Dedifferentiated amniotic fluid mesenchymal stem cell (primary cell): ENCODE data around the gene WDR86.

Experiments
- DNase-seq: peaks from one replicate; pipeline ENCODE4 v3.0.0-alpha.2; 2016; ENCODE audit errors: extremely low spot score

The WDR86 gene

GRCh38 chr7:151379534-151380198 is 30.2 kb downstream of the WDR86 start:
- DNase-seq, result no peak

DNA sequence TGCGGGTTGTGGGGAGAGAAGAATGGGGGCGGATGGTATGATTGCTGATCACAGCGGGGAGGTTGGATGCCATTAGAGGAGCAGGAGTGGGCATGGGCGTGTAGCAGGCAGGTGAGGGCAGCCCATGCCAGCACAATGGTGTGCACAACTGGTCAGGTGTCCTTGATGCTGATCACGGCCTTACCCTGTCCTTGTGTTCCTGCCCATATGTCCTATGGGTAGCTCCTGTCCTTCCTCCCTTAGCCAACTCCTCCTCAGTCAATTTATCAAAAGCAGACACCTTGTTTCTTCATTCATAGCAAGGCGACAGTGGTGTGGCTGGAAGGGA is 30.7 kb downstream of the WDR86 start:
- DNase-seq, result no peak

GRCh38 chr7:151378496-151379192 is 31.2 kb downstream of the WDR86 start:
- DNase-seq, result no peak

DNA sequence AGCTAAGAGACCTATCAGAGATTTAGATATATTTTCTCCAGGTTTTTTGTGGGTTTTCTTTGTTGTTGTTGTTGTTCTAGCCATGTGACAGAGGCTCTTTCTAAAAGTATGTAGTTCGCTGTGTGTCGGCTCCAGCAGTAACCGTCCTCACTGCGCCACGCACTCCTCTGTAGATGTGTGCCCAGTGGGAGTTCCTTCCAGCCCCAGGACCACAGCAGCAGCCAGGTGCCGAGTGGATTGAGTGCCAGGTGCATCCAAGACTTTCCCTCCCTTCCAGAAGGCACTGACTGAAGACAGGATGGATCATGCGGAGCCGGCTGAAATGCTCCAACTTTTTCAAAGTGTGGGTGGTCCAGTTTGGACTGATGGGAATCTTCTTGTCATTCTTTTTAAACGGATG is 31.8 kb downstream of the WDR86 start:
- no peak for DNase-seq

GRCh38 chr7:151377406-151377805 is 32.4 kb downstream of the WDR86 start:
- DNase-seq, result no peak

DNA sequence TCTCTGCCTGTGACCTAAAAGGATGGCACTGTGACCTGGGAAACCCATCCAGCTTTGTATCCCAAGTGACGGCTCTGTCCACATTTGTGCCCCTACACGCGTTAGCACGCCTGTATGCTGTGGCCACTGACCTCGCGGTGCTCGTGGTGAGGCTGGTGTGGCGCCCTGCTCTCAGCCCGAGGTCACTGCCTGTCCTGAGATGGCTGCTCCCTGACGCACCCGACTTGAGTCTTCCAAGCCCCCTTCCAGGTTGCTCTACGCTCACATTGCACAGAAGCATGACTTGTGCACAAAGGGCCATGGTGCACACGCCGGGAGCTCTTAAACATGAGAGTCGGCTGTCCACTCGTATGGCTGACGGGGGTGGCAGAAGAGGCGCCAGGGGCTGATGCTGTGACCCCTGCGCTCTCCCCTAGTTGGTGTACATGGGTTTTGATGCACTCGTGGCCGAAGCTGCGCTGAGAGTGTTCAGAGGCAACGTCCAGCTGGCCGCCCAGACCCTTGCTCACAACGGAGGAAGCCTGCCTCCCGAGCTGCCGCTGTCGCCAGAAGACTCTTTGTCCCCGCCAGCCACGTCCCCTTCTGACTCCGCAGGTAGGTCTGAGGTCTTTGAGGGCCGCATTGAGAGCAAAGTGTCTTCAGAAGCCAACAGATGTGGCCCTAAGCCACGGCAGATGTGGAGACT is 33.5 kb downstream of the WDR86 start:
- no peak for DNase-seq

DNA sequence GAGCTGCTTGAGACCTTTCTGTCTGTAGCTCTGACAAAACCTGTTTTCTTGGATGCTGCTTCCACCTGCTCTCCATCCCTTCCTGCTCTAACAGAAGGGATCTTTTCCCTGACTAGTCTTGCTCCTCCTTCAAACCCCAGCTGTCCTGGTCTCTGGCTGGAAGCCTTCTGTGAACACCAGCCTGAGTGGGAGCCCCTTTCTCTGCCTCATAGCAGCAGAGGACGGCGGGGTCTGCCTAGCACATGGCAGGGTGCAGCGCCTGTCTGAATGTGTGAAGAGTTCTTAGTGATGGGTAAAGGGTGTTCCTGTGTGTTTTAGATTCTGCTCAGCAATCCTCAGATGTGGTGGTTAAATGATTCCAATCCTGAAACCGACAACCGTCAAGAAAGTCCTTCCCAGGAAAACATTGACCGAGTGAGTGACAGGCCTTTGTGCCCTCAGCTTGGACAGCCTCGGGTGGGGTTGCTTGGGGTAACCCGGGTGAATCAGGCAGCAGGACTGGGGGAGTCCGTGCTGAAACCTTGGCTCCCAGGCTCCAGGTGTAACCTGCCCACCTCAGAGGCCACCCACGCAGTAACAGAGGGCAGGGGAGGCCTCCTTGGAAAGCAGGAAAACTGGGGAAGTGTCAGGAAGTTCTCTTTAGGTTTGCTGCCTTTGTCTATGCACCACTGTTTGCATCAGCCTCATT is 34.2 kb downstream of the WDR86 start:
- no peak for DNase-seq

- DNase-seq, result no peak
These were observed 35.1 kb downstream of the WDR86 start for GRCh38 chr7:151374726-151375125.

DNA sequence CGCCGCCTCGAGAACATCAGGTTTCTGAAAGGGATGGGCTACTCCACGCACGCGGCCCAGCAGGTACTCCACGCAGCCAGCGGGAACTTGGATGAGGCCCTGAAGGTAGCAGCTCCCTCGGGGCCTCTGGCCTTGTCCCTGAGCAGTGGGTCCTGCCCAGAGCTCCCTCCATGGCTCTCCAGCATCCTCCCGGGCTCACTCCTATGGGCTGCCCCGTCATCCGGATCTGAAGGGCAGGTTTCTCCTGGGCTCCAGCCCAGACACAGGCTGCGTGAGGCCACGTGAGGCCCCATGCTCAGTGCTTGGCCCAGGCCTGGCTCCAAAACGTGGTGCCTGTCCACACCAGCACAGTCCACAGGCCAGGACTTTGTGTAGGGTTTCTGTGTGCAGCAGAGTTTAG is 35.7 kb downstream of the WDR86 start:
- DNase-seq, result no peak

DNA sequence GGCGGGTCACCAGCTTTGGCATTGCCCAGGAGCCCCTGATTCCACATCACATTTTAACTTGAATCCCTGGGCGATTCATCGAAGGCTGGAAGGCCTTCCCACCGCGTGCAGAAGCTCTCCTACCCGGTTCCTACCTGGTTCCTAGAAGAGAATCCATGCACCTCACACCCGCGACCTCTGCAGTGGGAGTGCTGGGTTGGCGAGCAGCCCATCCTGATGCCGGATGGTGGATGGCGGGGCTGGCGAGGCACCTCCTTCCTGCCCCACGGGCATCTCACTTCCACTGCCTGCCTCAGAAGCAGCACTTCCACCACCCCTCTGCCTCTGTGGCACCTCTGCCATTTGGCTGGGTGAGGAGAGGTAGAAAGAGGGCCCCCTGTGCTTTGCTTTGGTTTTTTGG is 36.2 kb downstream of the WDR86 start:
- DNase-seq, result no peak

DNA sequence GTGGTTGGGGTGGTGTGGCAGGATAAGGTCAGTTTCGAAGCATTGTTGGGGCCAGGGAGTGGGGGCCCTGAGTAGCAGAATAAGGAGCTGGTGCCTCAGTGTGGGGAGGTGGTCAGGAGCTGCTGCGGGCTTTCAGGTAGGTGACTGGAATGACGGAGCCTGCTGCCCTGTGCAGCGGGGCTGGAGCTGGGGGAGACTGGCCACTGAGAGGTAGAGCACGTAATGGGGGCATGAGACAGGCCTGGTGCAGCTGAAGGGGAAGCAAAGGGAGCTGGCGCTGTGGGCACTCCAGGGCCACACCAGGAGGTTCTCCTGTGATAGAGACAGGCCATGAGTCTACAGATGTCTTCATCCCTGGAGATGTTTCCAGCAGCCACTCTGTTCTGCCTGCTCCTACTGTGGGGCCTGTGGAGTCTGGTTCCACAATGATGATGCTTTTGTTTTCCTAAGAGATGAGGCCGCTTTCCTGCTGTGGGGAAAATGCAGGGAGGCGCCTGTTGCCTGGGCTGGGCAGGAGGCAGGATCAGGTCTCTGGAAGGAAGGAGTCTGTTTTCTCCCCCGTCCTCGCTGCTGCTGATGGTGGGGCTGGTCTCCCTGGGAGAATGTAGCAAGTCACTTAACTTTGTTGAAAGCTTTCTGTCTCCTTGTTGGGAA is 37.1 kb downstream of the WDR86 start:
- no peak for DNase-seq

DNA sequence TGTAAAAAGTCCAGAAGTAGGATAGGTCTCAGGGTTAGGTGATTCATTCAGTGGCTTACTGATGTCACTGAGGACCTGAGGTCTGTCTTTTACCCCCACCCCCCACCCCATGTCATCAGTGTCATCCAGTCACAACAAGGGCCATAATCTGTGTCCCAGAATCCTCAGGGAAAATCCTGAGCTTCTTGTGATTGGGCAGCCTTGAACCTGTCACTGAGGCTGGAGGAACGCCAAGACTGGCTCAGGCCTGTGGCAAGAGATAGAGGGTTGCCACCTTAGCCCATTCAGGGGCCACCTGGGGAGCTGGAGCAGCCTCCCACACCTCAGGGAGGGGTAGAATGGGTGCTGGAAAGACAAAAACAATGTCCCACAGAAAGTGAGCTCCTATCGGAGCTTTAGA is 38.6 kb downstream of the WDR86 start:
- no peak for DNase-seq

DNA sequence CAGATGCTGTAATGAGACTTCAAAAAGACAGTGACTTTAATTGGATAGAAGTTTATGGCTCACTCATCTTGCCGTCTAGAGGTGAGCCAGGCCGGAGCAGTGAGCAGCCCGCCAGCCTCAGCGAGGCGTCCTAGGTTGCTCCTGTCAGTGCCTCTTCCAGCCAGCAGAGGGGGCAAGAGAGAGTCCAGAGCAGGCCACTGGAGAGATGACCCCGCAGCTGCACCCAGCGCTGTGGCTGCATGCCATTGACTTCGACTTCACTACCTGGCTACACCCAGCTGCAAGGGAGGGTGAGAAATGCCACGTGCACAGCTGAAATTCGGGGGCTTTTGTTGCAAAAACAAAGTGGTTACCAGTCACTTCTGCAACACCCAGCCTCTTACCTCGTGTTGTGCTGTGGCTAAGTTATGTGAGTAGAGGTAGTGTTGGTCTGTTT is 41.7 kb downstream of the WDR86 start:
- DNase-seq, result peak; percentile 48

- DNase-seq, result no peak
These were observed 42.6 kb downstream of the WDR86 start for GRCh38 chr7:151367284-151367683.

DNA sequence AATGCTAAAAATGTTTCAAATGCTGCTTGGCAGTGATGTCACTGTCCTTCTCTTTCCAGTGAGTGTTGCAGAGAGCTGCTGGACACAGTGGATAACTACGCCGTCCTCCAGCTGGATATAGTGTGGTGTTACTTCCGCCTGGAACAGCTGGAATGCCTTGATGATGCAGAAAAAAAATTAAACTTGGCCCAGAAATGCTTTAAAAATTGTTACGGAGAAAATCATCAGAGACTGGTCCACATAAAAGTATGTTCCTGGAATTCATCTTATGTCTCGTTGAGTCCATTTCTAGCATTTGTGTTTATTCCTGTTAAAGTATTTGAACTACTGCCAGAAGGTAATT is 43.0 kb downstream of the WDR86 start:
- peak; percentile 65 for DNase-seq

DNA sequence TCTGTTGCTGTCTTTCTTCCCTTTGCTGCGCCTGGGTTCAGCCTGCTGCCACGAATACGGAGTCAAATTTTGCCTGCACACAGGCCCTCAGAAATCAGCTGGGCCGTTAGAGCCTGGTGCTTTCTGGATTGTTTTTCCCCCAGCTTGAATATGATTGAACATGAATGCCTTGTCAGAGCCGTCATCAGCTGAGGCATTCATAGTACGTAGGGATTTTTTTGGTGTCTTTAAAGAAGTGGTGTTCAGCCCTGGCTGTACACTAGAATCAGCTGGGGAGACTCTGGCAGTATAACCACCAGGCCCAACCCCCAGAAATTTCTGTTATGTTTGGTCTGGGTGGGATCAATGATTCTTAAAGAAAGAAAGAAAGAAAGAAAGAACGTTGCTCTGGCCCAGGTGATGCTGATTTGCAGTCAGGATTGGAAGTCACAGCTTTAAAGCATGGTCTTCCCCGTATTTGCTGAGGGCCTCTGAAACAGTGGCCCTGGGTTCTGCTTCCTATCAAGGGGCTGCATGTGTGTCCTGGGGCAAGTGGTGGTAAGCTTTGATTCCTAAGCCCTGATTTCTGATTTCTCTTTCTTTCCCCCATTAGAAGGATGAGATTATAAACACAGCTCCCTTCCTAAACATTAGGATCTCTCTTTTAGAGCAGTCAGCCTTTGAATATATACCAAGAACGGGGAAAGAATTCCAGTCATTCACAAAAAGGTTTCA is 43.5 kb downstream of the WDR86 start:
- peak; percentile 34 for DNase-seq

- DNase-seq, result no peak
These were observed 46.7 kb downstream of the WDR86 start for GRCh38 chr7:151363182-151363581.

GRCh38 chr7:151361193-151361959 is 48.5 kb downstream of the WDR86 start:
- DNase-seq, result no peak

- no peak for DNase-seq
These were observed 57.3 kb downstream of the WDR86 start for GRCh38 chr7:151352512-151352911.

- DNase-seq, result no peak
These were observed 57.9 kb downstream of the WDR86 start for GRCh38 chr7:151351967-151352366.

GRCh38 chr7:151351027-151351426 is 58.8 kb downstream of the WDR86 start:
- no peak for DNase-seq
